CD4-positive, CD25-positive, alpha-beta regulatory T cell (primary cell): Measurements from ENCODE around the gene MPHOSPH8. TPM values are rescaled to one million over a fixed set of nuclear protein-coding genes. Genes with fewer than 3 reads are reported as not detected.

Experiments used
- ATAC-seq, 2 donors: fragments of 150-1000 bp; cut with Tn5 transposase; one replicate each; pipeline ENCODE4 v1.10.0; 2021; ENCODE audit warnings: low read depth in 2 of 2, moderate number of reproducible peaks in 2 of 2, moderate library complexity in 1 of 2
- DNase-seq, 3 donors: peaks; one replicate each; pipeline versions ENCODE4 v3.0.0 to v3.0.0-alpha.2; 2012 to 2022; ENCODE audit warnings: mixed read lengths in 1 of 3
- H3K27ac ChIP-seq: one replicate; pipeline ENCODE4 v1.7.0; 2013; ENCODE audit warnings: mild to moderate bottlenecking, low read length; ENCODE audit not compliant: insufficient read depth, poor library complexity, severe bottlenecking
- H3K27me3 ChIP-seq: one replicate; pipeline ENCODE4 v1.7.0; 2013; ENCODE audit warnings: low read length; ENCODE audit not compliant: control insufficient read depth, insufficient read depth
- H3K36me3 ChIP-seq: one replicate; pipeline ENCODE4 v1.7.0; 2013; ENCODE audit warnings: mild to moderate bottlenecking, low read length, moderate library complexity; ENCODE audit not compliant: control insufficient read depth, insufficient read depth
- H3K4me1 ChIP-seq: 2 replicates; pipeline ENCODE4 v1.7.0; 2013; ENCODE audit warnings: mild to moderate bottlenecking, low read length; ENCODE audit not compliant: insufficient read depth, control insufficient read depth, poor library complexity, severe bottlenecking
- H3K4me3 ChIP-seq: one replicate; pipeline ENCODE4 v1.7.0; 2013; ENCODE audit warnings: low read depth, mild to moderate bottlenecking, low read length, moderate library complexity
- H3K9me3 ChIP-seq, 2 experiments: 1 replicate in 1 of 2; 2 replicates in 1 of 2; pipeline ENCODE4 v1.7.0; 2013; ENCODE audit warnings: low read length in 2 of 2, mild to moderate bottlenecking in 1 of 2, moderate library complexity in 1 of 2; ENCODE audit not compliant: control insufficient read depth in 2 of 2
- H3K27ac Mint-ChIP-seq, 3 donors: one replicate each; pipeline ENCODE4 v1.8.0; 2020 to 2022; ENCODE audit warnings: mild to moderate bottlenecking in 3 of 3, mixed read lengths in 3 of 3, moderate library complexity in 2 of 3
- H3K27me3 Mint-ChIP-seq: one replicate; pipeline ENCODE4 v1.8.0; 2022; ENCODE audit warnings: mild to moderate bottlenecking, mixed read lengths
- H3K36me3 Mint-ChIP-seq: one replicate; pipeline ENCODE4 v1.8.0; 2020; ENCODE audit warnings: mixed read lengths
- H3K4me1 Mint-ChIP-seq, 4 donors: one replicate each; pipeline ENCODE4 v1.8.0; 2020 to 2022; ENCODE audit warnings: mixed read lengths in 4 of 4, mild to moderate bottlenecking in 1 of 4
- H3K4me3 Mint-ChIP-seq, 4 donors: one replicate each; pipeline ENCODE4 v1.8.0; 2020 to 2022; ENCODE audit warnings: mild to moderate bottlenecking in 4 of 4, mixed read lengths in 4 of 4, moderate library complexity in 3 of 4
- H3K9me3 Mint-ChIP-seq, 7 donors: one replicate each; pipeline ENCODE4 v1.8.0; 2020 to 2022; ENCODE audit warnings: mixed read lengths in 7 of 7, mild to moderate bottlenecking in 3 of 7, moderate library complexity in 2 of 7
- polyA plus RNA-seq, 4 donors: library from polyadenylated mRNA; unstranded; fragments of 300-500 nt; fragmentation: Illumina TruSeq; gene quantifications; one replicate each; pipeline ENCODE4 v1.2.3, GENCODE V29; 2021
- total RNA-seq: library from RNA; stranded (reverse); gene quantifications from one replicate; pipeline ENCODE4 v1.2.3, GENCODE V29; 2022

The MPHOSPH8 gene
- total and polyA plus RNA-seq, 5 donors from 2014 or later: 9.8 to 74.2 (median 13.9) TPM

DNA sequence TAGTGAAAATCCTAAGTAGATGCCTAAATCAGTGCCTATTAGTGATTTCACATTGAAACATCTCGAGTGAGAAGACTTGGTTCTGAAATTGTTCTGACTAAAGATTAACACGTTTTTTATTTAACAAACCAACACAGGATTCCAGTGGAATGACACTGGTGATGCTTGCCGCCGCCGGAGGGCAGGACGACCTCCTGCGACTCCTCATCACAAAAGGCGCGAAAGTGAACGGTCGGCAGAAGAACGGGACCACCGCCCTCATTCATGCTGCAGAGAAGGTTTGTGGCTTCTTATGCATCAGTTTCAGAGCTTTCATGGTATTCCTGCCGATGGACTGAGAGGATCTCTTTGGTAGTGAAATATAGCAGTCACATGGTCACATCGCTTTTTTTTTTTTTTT is 28.1 kb downstream of the MPHOSPH8 start:
- Histone ChIP-seq H3K36me3 (peaks cover 80% of the 10 kb centered on the region), H3K4me1 (no peaks in the 10 kb centered on the region)

DNA sequence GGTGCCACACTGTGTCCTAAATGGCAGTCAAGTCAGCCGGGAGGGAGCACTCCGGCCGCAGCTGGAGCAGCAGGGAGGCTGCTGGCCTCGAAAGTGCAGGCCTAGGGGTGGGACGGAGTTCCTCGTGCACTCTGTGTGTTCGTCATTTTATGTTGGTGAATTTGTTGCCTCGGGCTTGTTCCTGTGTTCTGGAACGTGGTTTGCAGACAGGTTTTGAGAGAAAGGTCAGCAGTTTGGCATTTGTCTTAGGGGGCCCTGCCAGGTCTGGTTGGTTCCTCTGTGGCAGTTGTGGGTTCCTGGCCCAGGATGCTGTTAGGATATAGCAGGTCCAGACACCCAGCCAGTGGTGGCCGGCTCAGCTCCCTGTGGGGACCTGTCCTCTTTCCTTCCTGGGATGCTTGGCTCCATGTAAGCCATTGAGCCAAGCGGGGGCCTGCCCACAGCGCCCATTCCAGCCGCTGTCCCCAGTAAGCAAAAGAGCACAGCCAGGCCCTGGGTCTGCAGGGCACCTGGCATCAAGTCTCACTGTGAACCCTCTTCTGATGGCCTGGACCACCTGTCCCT is 30.0 kb downstream of the MPHOSPH8 start:
- no peak overlapping the region for H3K4me3 Mint-ChIP-seq
- Histone ChIP-seq H3K27me3 (no peaks in the 10 kb centered on the region), H3K36me3 (peaks cover 88% of the 10 kb centered on the region), H3K4me3 (no peak overlapping the region), H3K27ac (no peak overlapping the region), H3K4me1 (no peaks in the 10 kb centered on the region), H3K9me3 (no peaks in the 10 kb centered on the region)
- ATAC-seq: no peak
- peaks cover 0 to 3% (median 0%) of the 10 kb centered on the region in 7 donors for H3K9me3 Mint-ChIP-seq
- H3K4me1 Mint-ChIP-seq: peaks cover 0 to 6% (median 3%) of the 10 kb centered on the region in 4 donors
- H3K36me3 Mint-ChIP-seq: peaks cover 61% of the 10 kb centered on the region
- H3K27ac Mint-ChIP-seq: peak overlapping the region in 1 of 3 donors; percentile 80
- H3K27me3 Mint-ChIP-seq: no peaks in the 10 kb centered on the region
- no peak for DNase-seq

More for the DNA sequence above, 28.1 kb downstream of the MPHOSPH8 start:
- H3K4me1 Mint-ChIP-seq: peaks cover 0 to 10% (median 2%) of the 10 kb centered on the region in 4 donors
- Histone ChIP-seq H3K9me3 (no peaks in the 10 kb centered on the region), H3K27ac (no peak overlapping the region), H3K27me3 (no peaks in the 10 kb centered on the region), H3K4me3 (no peak overlapping the region)
- H3K27me3 Mint-ChIP-seq: no peaks in the 10 kb centered on the region
- ATAC-seq (no peak), DNase-seq (no peak)
- H3K36me3 Mint-ChIP-seq: peaks cover 54% of the 10 kb centered on the region
- H3K4me3 Mint-ChIP-seq: no peak overlapping the region
- H3K9me3 Mint-ChIP-seq: peaks cover 0 to 3% (median 0%) of the 10 kb centered on the region in 7 donors
- H3K27ac Mint-ChIP-seq: peak overlapping the region in 1 of 3 donors; percentile 43

DNA sequence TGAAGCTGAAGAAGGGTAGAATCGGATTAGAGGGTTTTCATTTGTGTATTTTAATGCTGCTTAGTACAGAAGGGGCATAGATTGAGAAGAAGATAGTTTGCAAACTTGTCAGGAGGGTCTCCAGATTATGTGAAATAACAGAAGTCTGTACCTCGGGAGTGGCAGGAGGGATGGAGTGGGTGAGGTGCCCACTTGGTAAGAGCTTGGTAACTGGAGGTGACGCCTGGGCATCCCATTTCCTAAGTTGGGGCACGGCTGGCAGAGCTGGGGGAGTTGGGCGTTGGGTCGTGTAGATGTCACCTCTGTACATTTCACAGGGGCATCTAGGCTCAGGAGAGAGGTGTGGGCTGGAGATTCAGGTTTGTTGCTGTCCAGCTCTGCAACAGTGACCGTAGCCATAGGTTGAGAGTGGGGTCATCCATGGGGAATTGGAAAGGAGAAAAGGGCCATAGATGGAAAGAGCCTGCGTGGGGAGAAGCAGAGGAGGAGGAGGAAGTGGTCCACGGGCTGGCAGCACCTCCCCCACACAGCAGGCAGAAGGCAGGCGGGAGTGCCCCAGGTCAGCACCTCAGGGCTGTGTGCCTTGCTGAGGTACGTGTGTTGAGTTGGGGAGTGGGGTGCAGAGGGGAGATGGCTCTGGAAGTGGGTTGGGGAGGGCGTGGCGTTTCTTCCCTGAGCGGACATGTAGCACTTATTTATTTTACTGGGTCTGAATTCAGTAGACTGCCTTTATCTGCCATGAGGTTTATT is 31.2 kb downstream of the MPHOSPH8 start:
- Histone ChIP-seq H3K27me3 (no peaks in the 10 kb centered on the region), H3K36me3 (peaks cover 88% of the 10 kb centered on the region), H3K4me3 (no peak overlapping the region), H3K4me1 (no peaks in the 10 kb centered on the region), H3K9me3 (no peaks in the 10 kb centered on the region), H3K27ac (no peak overlapping the region)
- no peak overlapping the region for H3K4me3 Mint-ChIP-seq
- H3K4me1 Mint-ChIP-seq: peaks cover 0 to 6% (median 3%) of the 10 kb centered on the region in 4 donors
- H3K27me3 Mint-ChIP-seq: no peaks in the 10 kb centered on the region
- no peak for ATAC-seq
- peaks cover 0 to 3% (median 0%) of the 10 kb centered on the region in 7 donors for H3K9me3 Mint-ChIP-seq
- DNase-seq: no peak
- peaks cover 65% of the 10 kb centered on the region for H3K36me3 Mint-ChIP-seq
- H3K27ac Mint-ChIP-seq: peak overlapping the region; percentile 11 to 93 (median 80)

DNA sequence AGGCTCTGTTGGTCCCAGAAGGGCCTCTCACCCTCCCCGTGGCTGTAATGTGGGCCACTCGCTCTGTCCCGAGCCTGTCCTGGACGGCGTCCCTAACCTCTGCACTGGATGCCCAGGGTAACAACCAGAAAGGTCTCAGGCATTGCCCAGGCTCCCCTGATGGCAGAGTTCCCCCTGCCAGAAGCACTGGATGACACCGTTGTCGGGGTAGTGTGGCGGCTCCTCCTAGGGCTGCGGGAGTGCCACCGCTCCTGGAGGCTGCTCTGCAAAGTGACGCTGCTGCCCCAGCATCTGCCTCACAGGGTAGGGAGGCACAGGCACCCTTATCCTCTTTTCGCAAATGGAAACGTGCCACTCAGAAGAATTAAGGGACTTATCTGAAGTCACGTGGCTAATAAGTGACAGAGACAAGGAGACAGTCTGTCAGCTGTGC is 32.0 kb downstream of the MPHOSPH8 start:
- no peak for DNase-seq
- H3K9me3 ChIP-seq: no peaks in the 10 kb centered on the region
- Mint-ChIP-seq H3K36me3 (peaks cover 72% of the 10 kb centered on the region), H3K27me3 (no peaks in the 10 kb centered on the region), H3K4me1 (peaks cover 0 to 6% (median 3%) of the 10 kb centered on the region in 4 donors), H3K4me3 (no peak overlapping the region), H3K9me3 (peaks cover 0 to 3% (median 0%) of the 10 kb centered on the region in 7 donors), H3K27ac (peak overlapping the region in 1 of 3 donors; percentile 57)
- no peak for ATAC-seq
- H3K4me3 ChIP-seq: no peak overlapping the region
- peaks cover 95% of the 10 kb centered on the region for H3K36me3 ChIP-seq
- no peaks in the 10 kb centered on the region for H3K4me1 ChIP-seq
- H3K27ac ChIP-seq: no peak overlapping the region
- H3K27me3 ChIP-seq: no peaks in the 10 kb centered on the region

- Histone ChIP-seq H3K36me3 (peaks cover 95% of the 10 kb centered on the region), H3K27me3 (no peaks in the 10 kb centered on the region), H3K4me1 (no peaks in the 10 kb centered on the region), H3K9me3 (no peaks in the 10 kb centered on the region), H3K4me3 (no peak overlapping the region), H3K27ac (no peak overlapping the region)
- Mint-ChIP-seq H3K27me3 (no peaks in the 10 kb centered on the region), H3K9me3 (peaks cover 0 to 3% (median 0%) of the 10 kb centered on the region in 7 donors), H3K27ac (peak overlapping the region in 1 of 3 donors; percentile 25), H3K36me3 (peaks cover 75% of the 10 kb centered on the region), H3K4me1 (peaks cover 0 to 11% (median 4%) of the 10 kb centered on the region in 4 donors), H3K4me3 (no peak overlapping the region)
- no peak for DNase-seq
- ATAC-seq: no peak
Observed at GRCh38 chr13:19668778-19669177, 35.3 kb downstream of the MPHOSPH8 start.

GRCh38 chr13:19670147-19670546 is 36.7 kb downstream of the MPHOSPH8 start:
- H3K4me1 ChIP-seq: no peaks in the 10 kb centered on the region
- peaks cover 74% of the 10 kb centered on the region for H3K36me3 Mint-ChIP-seq
- H3K27me3 ChIP-seq: no peaks in the 10 kb centered on the region
- no peak for ATAC-seq
- DNase-seq: no peak
- H3K27me3 Mint-ChIP-seq: no peaks in the 10 kb centered on the region
- H3K4me3 Mint-ChIP-seq: no peak overlapping the region
- H3K27ac Mint-ChIP-seq: peak overlapping the region in 2 of 3 donors; percentile 40 to 78
- no peaks in the 10 kb centered on the region for H3K9me3 ChIP-seq
- H3K36me3 ChIP-seq: peaks cover 96% of the 10 kb centered on the region
- H3K4me1 Mint-ChIP-seq: peaks cover 0 to 9% (median 4%) of the 10 kb centered on the region in 4 donors
- no peak overlapping the region for H3K27ac ChIP-seq
- H3K9me3 Mint-ChIP-seq: no peaks in the 10 kb centered on the region
- H3K4me3 ChIP-seq: no peak overlapping the region

GRCh38 chr13:19672990-19673389 is 39.5 kb downstream of the MPHOSPH8 start:
- peaks cover 0 to 16% (median 4%) of the 10 kb centered on the region in 4 donors for H3K4me1 Mint-ChIP-seq
- DNase-seq (no peak), ATAC-seq (no peak)
- H3K36me3 ChIP-seq: peaks cover 86% of the 10 kb centered on the region
- H3K4me3 Mint-ChIP-seq: no peak overlapping the region
- H3K4me3 ChIP-seq: no peak overlapping the region
- no peaks in the 10 kb centered on the region for H3K27me3 ChIP-seq
- H3K27ac ChIP-seq: no peak overlapping the region
- H3K36me3 Mint-ChIP-seq: peaks cover 70% of the 10 kb centered on the region
- no peaks in the 10 kb centered on the region for H3K4me1 ChIP-seq
- H3K27ac Mint-ChIP-seq: peak overlapping the region in 1 of 3 donors; percentile 19
- no peaks in the 10 kb centered on the region for H3K9me3 ChIP-seq
- H3K9me3 Mint-ChIP-seq: no peaks in the 10 kb centered on the region
- no peaks in the 10 kb centered on the region for H3K27me3 Mint-ChIP-seq
